Prostate gland (tissue), 2 donors: ENCODE results near the gene MYO1G. TPM values are rescaled to one million over a fixed set of nuclear protein-coding genes. Genes with fewer than 3 reads are reported as not detected.

Source experiments
- DNase-seq: peaks from one replicate; pipeline ENCODE4 v3.0.0-alpha.2; 2019; ENCODE audit warnings: low spot score
- H3K27ac ChIP-seq, 2 donors: fragments of 200-600 bp; sonication (generic); 2 replicates each; pipeline ENCODE4 v1.5.1; 2017 to 2019
- H3K27me3 ChIP-seq: fragments of 200-600 bp; sonication (generic); replicated peaks from 2 replicates; pipeline ENCODE4 v1.5.1; 2019; ENCODE audit not compliant: insufficient read depth
- H3K36me3 ChIP-seq, 2 donors: fragments of 200-600 bp; sonication (generic); 1 replicate in 1 of 2; 2 replicates in 1 of 2; pipeline versions ENCODE4 v1.5.1 to v1.8.1; 2017 to 2019
- H3K4me1 ChIP-seq: fragments of 200-600 bp; sonication (generic); replicated peaks from 2 replicates; pipeline ENCODE4 v1.5.1; 2019
- H3K4me3 ChIP-seq, 2 donors: fragments of 200-600 bp; sonication (generic); 2 replicates each; pipeline ENCODE4 v1.5.1; 2017 to 2019
- H3K9me3 ChIP-seq: fragments of 200-600 bp; sonication (generic); 2 replicates; pipeline ENCODE4 v1.5.1; 2017
- POLR2A ChIP-seq: fragments of 450-650 bp; IDR thresholded peaks from one replicate; pipeline ENCODE4 v1.6.1; 2016; ENCODE audit warnings: antibody characterized with exemption, mild to moderate bottlenecking
- POLR2AphosphoS5 ChIP-seq: sonication (generic); formaldehyde crosslinking; IDR thresholded peaks from one replicate; pipeline ENCODE4 v1.6.1; 2017; ENCODE audit warnings: antibody characterized with exemption
- WGBS: methylation state at CpG from one replicate; pipeline ENCODE4 v1.1.5; 2018; 5-methylcytosine and 5-hydroxymethylcytosine counted together
- intact Hi-C: fragments of 100-400 bp; cut with DNase I; formaldehyde crosslinking; loops from one replicate; pipeline ENCODE4 v1.14.2; 2022
- total RNA-seq, 2 donors: library from RNA; depleted of rRNA; stranded (reverse); fragments of >200 nt; gene quantifications; one replicate each; pipeline ENCODE4 v1.1.0, GENCODE V29; 2016
- TF ChIP-seq, protein P1 (sequence below), 4 experiments: fragments of 200-600 bp in 2 of 4; fragments of 450-650 bp in 2 of 4; sonication (generic) in 2 of 4; IDR thresholded peaks; 1 replicate in 3 of 4; 2 replicates in 1 of 4; pipeline ENCODE4 v1.5.1; 2016 to 2019; ENCODE audit warnings: antibody characterized with exemption in 4 of 4, mild to moderate bottlenecking in 2 of 4, moderate library complexity in 2 of 4

The MYO1G gene
- total RNA-seq, 2 donors from 2014 or later = 1.9 to 2.7 TPM

DNA sequence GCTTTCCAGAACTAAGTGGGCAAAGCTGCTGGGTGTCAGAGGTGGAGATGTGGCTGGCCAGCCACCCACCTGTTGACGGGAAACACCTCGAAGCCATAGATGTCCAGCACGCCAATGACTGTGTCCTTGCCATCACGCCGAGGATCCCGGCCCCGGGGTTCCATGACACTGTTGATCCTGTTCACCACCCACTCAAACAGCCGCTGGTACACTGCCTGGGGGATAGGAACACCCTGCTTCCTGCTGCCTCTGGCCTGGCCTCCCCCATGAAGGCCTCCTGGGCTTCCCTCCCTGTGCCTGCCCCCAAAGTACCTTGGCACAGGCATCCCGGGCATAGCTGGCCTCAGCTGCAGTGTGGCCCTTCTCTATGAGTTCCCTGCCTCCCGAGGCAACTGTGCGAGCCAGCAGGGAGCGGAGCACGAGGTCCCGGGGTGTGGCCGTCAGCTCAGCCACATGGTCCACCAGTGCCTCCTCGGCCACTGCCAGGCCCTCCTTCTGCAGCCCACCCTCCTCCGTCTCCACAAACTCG lies 8.2 kb downstream of the MYO1G start:
- DNase-seq = no peak
- H3K4me3 ChIP-seq = no peak overlapping the region
- 88% methylated on average over 18 of the region's 18 CpGs for WGBS
- no peak overlapping the region for H3K27ac ChIP-seq
- no peaks in the 10 kb centered on the region for H3K27me3 ChIP-seq
- TF ChIP-seq, protein P1, sequence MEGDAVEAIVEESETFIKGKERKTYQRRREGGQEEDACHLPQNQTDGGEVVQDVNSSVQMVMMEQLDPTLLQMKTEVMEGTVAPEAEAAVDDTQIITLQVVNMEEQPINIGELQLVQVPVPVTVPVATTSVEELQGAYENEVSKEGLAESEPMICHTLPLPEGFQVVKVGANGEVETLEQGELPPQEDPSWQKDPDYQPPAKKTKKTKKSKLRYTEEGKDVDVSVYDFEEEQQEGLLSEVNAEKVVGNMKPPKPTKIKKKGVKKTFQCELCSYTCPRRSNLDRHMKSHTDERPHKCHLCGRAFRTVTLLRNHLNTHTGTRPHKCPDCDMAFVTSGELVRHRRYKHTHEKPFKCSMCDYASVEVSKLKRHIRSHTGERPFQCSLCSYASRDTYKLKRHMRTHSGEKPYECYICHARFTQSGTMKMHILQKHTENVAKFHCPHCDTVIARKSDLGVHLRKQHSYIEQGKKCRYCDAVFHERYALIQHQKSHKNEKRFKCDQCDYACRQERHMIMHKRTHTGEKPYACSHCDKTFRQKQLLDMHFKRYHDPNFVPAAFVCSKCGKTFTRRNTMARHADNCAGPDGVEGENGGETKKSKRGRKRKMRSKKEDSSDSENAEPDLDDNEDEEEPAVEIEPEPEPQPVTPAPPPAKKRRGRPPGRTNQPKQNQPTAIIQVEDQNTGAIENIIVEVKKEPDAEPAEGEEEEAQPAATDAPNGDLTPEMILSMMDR (IDR thresholded peaks at IDR 0.05) = no peak
- TF ChIP-seq POLR2AphosphoS5 (no peak), POLR2A (no peak)
- intact Hi-C loops = no loop called here
- H3K4me1 ChIP-seq = no peaks in the 10 kb centered on the region
- H3K9me3 ChIP-seq = no peaks in the 10 kb centered on the region
- H3K36me3 ChIP-seq = no peaks in the 10 kb centered on the region

DNA sequence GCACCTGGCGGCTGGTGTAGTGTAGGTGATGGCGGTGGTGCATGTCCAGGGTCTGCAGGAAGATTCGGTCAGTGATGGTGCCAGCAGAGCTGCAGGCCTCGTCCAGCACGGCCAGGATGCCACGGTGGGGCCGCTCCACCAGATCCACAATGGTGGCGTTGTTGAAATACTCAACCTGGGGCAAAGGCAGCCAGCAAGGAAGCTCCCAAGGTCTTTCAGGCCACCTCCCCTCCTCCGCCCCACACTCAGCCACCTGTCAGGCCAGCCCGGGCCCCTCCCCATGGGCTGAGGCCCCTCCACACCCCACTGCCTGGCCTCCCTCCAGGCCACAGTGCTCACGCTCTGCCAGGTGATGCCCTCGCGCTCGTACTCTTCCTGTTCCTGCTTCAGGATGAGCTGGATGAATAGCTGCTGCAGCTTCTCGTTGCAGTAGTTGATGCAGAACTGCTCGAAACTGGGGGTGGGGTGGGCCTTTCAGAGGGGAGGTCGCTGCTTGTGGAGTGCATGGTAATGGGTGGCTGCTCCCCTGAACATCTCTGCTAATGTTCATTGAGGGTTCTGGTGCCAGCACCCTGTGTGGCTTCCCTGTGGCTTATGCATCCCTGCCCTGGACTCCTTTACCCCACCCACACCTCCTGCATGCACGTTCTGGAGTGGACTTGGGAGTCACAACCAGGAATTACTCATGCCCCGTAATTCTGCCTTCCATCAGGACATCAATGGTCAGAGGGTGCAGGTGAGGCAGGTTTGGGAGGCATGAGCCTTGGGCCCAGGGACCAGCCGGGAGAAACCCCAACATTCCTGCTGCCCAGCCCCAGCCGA lies 8.9 kb downstream of the MYO1G start:
- no peak for DNase-seq
- no peaks in the 10 kb centered on the region for H3K4me1 ChIP-seq
- no peaks in the 10 kb centered on the region for H3K27me3 ChIP-seq
- intact Hi-C loops = no loop called here
- TF ChIP-seq, protein P1 (IDR thresholded peaks at IDR 0.05) = no peak
- TF ChIP-seq POLR2A (no peak), POLR2AphosphoS5 (no peak)
- WGBS = 75% methylated on average over 21 of the region's 21 CpGs
- H3K9me3 ChIP-seq = no peaks in the 10 kb centered on the region
- no peak overlapping the region for H3K27ac ChIP-seq
- H3K4me3 ChIP-seq = no peak overlapping the region
- H3K36me3 ChIP-seq = no peaks in the 10 kb centered on the region

DNA sequence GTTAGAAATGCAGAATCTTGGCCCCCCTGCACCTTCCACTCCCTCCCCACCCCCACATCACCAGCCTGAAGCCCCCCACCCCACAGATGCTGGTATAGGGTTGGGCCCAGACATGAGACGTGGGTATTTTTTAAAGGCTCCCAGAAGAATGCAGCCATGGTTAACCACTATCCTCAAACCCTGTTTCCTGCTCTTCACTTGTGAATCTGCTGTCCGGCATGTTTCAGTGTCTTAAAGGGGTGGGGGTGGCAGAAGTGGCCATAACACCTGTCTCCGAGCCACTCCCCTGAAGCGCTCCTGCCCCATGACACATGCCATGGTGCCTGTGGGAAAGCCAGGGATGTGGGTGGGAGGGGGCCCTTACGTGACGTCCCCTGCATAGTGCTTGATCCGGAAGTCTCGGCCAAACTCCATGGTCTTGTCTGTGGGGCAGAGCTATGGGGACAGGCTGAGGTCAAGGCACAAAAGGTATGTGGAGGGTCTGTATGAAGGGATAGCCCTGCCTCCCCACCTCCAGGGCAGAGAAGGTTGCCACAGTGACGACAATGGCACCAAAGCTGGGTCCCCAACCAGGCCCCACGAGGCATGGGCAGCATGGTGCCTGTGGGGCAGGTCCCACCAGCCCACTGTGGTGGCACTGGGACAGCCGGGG lies 9.6 kb downstream of the MYO1G start:
- 93% methylated on average over 11 of the region's 11 CpGs for WGBS
- Histone ChIP-seq H3K27me3 (no peaks in the 10 kb centered on the region), H3K4me1 (no peaks in the 10 kb centered on the region), H3K4me3 (no peak overlapping the region), H3K27ac (no peak overlapping the region), H3K36me3 (no peaks in the 10 kb centered on the region), H3K9me3 (no peaks in the 10 kb centered on the region)
- DNase-seq = no peak
- TF ChIP-seq POLR2AphosphoS5 (no peak), POLR2A (no peak)
- TF ChIP-seq, protein P1 (IDR thresholded peaks at IDR 0.05) = no peak
- intact Hi-C loops = no loop called here

DNA sequence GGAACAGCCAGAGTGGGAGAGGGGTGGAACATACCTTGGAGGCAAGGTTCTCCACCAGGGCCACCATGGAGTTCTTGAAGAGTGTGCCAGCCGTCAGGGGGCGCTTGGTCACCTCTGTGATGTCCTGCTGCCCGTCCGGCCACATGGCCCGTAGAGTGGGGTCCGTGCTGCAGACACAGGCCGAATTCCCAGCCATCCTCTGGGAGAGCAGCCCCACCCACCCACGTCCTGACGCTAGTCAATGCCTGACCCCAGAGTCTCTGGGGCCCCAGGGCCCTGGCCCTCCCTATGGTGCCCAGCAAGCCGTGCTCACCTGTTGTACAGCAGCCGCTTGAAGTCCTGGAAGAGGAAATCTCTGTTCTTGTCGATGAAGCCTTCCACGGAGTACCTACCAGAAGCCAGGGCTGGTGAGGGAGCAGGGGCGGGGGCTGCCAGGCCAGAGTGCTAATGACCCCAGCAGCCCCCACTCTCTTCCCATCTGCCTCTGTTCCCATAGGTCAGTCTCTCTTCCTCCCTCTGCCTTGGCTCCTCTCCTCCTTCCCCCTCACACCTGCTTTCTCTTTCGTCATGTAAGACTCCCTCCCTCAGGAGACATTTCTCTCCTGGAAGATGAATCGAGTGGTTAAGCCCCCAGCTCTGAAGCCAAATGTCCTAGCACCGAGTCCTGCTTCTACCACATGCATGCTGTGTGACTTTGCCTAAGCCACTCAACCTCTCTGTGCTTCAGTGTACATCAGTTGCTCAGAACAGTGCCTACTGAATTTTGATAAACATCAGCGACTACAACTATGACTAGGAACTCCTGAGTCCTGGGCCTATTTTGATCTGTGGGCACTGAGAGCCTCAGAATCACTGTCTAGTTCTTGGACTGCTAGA lies 11.0 kb downstream of the MYO1G start:
- DNase-seq = no peak

More for the DNA sequence above, 11.0 kb downstream of the MYO1G start:
- no peaks in the 10 kb centered on the region for H3K27me3 ChIP-seq
- no peak overlapping the region for H3K27ac ChIP-seq
- no peaks in the 10 kb centered on the region for H3K4me1 ChIP-seq
- no peak overlapping the region for H3K4me3 ChIP-seq
- no peak for TF ChIP-seq POLR2AphosphoS5
- no peak for TF ChIP-seq POLR2A
- TF ChIP-seq, protein P1 (IDR thresholded peaks at IDR 0.05) = no peak
- 76% methylated on average over 18 of the region's 18 CpGs for WGBS
- no peaks in the 10 kb centered on the region for H3K36me3 ChIP-seq
- intact Hi-C loops = no loop called here
- no peaks in the 10 kb centered on the region for H3K9me3 ChIP-seq
